HG03060 (cell line): Measurements from ENCODE around the gene CGA.
"Not testable (repeated sequence)": the region's sequence is repeated elsewhere in the genome, so short reads cannot be mapped to it uniquely, and the experiment has no call there.

Source experiments
- ATAC-seq: cut with Tn5 transposase; IDR thresholded peaks from one replicate; pipeline ENCODE4 v1.9.1; 2021; ENCODE audit warnings: low read depth, moderate number of reproducible peaks; ENCODE audit not compliant: unreplicated experiment

Gene CGA

GRCh38 chr6:87095087-87095509 lies at the start of gene CGA:
Gene CGA, minus strand, starts transcription at chr6:87095106. Its CDS starts 6,906 bp downstream, at chr6:87088200.
- ATAC-seq: no peak

DNA sequence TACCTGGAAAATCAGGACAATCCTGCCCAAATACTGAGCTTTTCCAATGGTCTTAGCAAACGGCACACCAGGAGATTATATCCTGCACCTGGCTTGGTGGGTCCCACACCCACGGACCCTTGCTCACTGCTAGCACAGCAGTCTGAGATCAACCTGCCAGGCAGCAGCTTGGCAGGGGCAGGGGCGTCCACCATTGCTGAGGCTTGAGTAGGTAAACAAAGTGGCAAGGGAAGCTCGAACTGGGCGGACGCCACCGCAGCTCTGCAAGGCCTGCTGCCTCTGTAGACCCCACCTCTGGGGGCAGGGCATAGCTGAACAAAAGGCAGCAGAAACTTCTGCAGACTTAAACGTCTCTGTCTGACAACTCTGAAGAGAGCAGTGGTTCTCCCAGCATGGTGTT lies 45.0 kb upstream of the CGA start:
- ATAC-seq: not testable (repeated sequence)

DNA sequence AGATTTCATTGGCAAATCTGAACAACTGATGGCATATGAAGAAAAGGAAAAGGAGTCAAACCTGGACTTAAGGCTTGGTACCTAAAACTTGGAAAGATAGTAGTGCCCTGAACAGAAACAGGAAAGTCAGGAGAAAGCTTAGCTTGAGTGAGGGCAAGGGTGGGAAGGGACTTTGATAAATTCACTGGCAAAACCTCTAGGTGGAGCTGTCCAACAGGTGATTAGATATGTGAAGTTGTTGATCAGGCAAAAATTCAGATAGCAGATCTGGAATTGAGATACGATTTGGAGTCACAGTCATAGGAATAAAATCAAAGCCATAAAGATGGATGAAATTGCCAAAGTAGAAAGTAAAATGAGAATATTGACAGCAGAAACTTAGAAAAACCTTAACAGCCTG lies 44.3 kb upstream of the CGA start:
- no peak for ATAC-seq

GRCh38 chr6:87136963-87137362 lies 42.1 kb upstream of the CGA start:
- no peak for ATAC-seq

GRCh38 chr6:87127737-87128136 lies 32.8 kb upstream of the CGA start:
- no peak for ATAC-seq

DNA sequence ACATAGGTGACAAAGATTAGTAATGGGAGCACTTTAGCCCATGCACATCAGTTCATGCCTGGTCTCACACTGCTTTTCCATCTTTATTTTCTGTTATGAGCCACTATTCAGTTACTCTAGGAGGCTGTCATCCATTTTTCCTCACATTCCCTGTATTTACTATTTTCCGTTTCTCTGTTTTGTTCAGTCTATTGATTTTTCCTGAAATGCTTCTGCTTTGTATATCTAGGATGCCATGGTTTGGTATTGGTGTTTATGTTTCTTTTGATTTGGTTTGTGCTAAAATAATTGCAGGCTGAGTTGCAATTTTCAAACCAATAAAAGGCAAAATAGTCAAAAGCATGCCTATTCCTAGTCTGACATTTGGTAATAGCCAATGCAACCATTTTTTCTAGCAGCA lies 31.6 kb upstream of the CGA start:
- no peak for ATAC-seq

- no peak for ATAC-seq
Measured at GRCh38 chr6:87124074-87124473, 29.2 kb upstream of the CGA start.

DNA sequence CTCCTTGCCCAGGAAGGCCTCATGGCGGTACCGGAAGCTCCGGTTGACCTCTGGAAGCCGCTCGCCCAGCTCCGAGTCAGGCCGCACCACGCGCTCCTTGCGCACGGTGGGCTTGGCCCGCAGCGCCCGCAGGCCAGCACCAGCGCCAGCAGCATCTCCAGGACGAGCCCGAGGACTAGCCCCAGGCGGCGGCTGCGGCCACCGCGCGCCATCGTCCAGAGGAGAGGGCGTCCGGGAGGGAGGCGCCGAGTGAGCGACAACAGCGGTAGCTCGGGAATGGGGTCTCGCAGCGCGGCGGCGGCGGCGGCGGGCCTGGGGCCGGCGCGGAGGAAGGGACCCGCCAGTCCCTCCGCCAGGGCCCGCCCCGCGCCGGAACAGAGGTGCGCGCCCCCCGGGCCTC lies 27.6 kb upstream of the CGA start:
- no peak for ATAC-seq

- ATAC-seq: no peak
Measured at GRCh38 chr6:87118054-87118453, 23.1 kb upstream of the CGA start.

- ATAC-seq: no peak
Measured at GRCh38 chr6:87116922-87117321, 22.0 kb upstream of the CGA start.

DNA sequence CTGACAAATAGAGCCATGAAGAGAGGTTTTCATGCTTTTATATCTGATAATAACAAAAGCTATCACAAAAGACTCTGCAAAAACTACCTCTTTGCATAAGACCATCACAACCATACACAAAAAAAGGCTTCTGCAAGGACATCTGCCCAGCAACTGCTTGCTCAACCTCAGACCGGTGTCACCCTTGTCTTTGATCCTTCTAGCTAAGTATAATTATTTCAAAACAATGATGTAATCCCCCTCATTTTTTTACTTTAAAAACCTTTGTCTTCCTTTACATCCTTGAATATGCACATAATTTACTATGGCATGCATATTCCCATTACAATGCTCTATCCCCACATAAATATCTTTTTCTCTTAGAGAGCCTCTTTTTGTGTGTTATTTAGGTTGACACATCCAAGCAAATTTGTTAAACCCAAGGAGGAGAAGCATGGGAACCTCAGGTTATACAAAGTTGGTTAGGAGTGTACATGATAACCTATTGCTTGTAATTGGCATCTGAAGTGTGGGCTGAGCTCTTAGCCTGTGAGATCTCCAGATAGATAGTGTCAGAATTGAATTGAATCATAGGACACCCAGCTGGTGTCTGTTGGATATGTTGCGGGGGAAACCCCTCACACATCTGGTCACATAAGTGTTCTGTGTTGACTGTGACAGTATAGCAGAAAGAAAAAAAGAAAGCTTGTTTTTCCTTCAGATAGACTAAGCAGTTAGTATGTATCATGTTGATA lies 20.7 kb upstream of the CGA start:
- ATAC-seq: peak; percentile 88

DNA sequence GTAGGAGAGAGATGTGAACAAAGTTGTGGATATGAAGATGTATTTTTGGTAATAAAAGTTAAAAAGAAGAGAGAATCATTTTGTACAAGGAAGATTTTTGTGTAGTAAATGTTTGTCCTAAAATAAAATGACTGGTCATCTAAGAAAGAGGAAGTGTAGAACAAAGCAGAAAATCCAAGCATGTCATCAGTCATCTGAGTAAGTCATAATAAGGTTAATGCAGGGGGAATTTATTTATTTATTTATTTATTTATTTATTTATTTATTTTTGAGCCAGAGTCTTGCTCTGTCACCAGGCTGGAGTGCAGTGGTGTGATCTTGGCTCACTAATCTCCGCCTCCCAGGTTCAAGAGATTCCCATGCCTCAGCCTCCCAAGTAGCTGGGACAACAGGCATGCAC lies 15.7 kb upstream of the CGA start:
- peak; percentile 46 for ATAC-seq

GRCh38 chr6:87105823-87106222 lies 10.9 kb upstream of the CGA start:
- ATAC-seq: no peak

DNA sequence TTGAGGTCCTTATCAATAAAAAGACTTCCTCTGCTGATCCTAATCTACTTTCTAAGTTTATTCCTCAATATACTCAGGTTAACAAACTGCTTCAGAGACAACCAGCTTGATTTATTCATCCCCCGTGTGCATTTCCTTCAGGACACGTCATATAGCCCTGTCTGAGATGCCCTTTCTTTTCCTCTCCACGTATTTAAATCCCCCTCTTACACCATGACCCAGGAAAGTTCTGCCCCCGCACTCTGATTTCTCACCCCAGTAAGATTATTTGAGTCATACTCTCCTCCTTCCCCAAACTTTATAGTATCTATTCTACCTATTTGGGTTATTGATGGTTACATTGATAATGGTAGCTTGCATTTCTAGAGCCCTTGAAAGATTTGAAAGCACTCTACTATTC lies 9.8 kb upstream of the CGA start:
- no peak for ATAC-seq

GRCh38 chr6:87103977-87104601 lies 9.2 kb upstream of the CGA start:
- ATAC-seq: no peak

GRCh38 chr6:87102151-87102621 lies 7.3 kb upstream of the CGA start:
- ATAC-seq: no peak

GRCh38 chr6:87101067-87101466 lies 6.2 kb upstream of the CGA start:
- no peak for ATAC-seq

DNA sequence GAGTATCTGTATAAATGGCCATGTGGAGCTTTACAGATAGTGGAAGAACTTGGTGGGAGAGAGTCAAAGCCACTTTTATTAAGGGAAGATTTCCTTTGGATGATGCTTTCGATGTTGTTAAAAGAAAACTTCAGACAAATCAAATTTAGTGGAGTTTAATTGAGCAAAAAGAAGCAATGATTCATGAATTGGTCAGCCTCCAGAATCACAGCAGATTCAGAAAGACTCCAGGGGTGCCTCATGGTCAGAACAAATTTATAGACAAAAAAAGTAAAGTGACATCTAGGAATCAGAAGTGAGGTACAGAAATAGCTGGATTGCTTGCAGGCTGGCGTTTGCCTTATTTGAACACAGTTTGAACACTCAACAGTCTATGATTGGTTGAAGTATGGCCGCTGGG lies 5.3 kb upstream of the CGA start:
- ATAC-seq: no peak

GRCh38 chr6:87099472-87099871 lies 4.6 kb upstream of the CGA start:
- ATAC-seq: peak; percentile 90

DNA sequence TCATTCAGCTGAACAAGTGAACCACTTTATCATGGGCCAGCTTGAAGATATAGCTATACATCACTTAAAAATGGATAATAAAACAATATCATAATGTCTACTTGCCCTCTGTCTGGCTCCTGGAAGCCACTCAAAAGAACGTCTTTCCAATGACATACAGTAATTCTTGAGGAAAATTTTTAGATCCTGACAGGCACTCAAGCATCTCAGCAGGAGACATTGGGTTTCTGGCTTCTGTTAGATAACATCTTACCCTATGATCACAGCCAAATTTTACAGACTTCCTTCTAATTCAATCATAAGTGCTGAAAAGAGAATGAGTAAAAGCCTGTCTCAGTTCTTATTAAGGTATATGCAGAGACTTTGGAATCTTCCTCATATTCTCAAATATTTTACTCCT lies 330 bp downstream of the CGA start:
- no peak for ATAC-seq

- ATAC-seq: no peak
Measured at GRCh38 chr6:87093651-87094050, 1.3 kb downstream of the CGA start.

DNA sequence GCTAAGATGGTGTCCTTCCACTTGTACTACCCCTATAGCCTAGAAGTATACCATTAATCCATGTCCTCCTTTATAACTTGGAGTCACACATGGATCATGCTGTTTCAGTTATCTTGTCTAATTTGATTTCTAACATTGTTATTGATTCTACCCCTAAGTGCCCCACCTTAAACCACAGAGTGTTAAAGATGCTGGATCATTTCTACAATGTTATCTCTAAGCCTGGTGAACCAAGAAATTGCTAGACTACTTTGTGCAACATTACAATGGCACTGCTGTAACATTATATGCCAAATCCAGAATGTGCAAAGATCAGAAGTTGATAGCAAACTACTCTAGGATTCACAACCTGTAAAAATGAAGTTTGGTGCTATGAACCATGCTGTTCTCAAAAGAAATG lies 1.7 kb downstream of the CGA start:
- no peak for ATAC-seq
